Measurements from ENCODE around the gene SHC4.
"Not testable (repeated sequence)": the region's sequence is repeated elsewhere in the genome, so short reads cannot be mapped to it uniquely, and the experiment has no call there.

The SHC4 gene

DNA sequence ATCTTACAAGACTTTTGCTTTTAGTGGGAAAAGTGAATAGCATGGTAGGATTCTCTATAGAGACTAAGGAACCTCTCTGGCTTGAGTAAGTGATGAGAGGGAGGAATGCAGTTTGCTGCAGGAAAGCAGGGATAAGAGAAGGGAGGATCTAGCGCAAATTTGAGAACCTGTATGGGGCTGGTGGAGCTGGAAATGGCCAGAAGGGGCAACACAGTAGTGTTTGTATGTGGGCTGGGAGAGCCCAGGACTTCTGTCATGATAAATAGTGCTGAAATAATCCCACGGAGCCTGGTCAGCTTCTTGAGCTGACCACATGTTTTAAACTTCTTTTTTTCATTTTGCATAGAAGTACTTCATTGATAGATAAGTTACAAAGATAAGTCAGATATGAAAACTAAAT, 11.2 kb upstream of the SHC4 start:
- Histone ChIP-seq H3K4me3 (replicated peaks; ENCODE audit: insufficient read depth, low read length) (no peak overlapping the region), H3K27me3 (ENCODE audit: insufficient read depth, poor library complexity, severe bottlenecking) (no peaks in the 10 kb centered on the region), H3K27ac (replicated peaks) (no peak overlapping the region)
- no peak for DNase-seq (ENCODE audit: low read depth in 1 of 2, low spot score in 1 of 2)
- TF ChIP-seq, protein P1, sequence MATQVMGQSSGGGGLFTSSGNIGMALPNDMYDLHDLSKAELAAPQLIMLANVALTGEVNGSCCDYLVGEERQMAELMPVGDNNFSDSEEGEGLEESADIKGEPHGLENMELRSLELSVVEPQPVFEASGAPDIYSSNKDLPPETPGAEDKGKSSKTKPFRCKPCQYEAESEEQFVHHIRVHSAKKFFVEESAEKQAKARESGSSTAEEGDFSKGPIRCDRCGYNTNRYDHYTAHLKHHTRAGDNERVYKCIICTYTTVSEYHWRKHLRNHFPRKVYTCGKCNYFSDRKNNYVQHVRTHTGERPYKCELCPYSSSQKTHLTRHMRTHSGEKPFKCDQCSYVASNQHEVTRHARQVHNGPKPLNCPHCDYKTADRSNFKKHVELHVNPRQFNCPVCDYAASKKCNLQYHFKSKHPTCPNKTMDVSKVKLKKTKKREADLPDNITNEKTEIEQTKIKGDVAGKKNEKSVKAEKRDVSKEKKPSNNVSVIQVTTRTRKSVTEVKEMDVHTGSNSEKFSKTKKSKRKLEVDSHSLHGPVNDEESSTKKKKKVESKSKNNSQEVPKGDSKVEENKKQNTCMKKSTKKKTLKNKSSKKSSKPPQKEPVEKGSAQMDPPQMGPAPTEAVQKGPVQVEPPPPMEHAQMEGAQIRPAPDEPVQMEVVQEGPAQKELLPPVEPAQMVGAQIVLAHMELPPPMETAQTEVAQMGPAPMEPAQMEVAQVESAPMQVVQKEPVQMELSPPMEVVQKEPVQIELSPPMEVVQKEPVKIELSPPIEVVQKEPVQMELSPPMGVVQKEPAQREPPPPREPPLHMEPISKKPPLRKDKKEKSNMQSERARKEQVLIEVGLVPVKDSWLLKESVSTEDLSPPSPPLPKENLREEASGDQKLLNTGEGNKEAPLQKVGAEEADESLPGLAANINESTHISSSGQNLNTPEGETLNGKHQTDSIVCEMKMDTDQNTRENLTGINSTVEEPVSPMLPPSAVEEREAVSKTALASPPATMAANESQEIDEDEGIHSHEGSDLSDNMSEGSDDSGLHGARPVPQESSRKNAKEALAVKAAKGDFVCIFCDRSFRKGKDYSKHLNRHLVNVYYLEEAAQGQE (IDR thresholded peaks at IDR 0.05; ENCODE audit: insufficient replicate concordance, low read depth): no peak
- TF ChIP-seq SPI1 (IDR thresholded peaks at IDR 0.05; ENCODE audit: borderline replicate concordance, low read depth) (no peak), POLR2AphosphoS5 (IDR thresholded peaks at IDR 0.05; ENCODE audit: low read depth) (no peak), GABPA (IDR thresholded peaks at IDR 0.05; ENCODE audit: low read depth) (no peak)
- TF ChIP-seq, protein P2, sequence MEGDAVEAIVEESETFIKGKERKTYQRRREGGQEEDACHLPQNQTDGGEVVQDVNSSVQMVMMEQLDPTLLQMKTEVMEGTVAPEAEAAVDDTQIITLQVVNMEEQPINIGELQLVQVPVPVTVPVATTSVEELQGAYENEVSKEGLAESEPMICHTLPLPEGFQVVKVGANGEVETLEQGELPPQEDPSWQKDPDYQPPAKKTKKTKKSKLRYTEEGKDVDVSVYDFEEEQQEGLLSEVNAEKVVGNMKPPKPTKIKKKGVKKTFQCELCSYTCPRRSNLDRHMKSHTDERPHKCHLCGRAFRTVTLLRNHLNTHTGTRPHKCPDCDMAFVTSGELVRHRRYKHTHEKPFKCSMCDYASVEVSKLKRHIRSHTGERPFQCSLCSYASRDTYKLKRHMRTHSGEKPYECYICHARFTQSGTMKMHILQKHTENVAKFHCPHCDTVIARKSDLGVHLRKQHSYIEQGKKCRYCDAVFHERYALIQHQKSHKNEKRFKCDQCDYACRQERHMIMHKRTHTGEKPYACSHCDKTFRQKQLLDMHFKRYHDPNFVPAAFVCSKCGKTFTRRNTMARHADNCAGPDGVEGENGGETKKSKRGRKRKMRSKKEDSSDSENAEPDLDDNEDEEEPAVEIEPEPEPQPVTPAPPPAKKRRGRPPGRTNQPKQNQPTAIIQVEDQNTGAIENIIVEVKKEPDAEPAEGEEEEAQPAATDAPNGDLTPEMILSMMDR (IDR thresholded peaks at IDR 0.05; ENCODE audit: insufficient read depth, low read length): no peak

DNA sequence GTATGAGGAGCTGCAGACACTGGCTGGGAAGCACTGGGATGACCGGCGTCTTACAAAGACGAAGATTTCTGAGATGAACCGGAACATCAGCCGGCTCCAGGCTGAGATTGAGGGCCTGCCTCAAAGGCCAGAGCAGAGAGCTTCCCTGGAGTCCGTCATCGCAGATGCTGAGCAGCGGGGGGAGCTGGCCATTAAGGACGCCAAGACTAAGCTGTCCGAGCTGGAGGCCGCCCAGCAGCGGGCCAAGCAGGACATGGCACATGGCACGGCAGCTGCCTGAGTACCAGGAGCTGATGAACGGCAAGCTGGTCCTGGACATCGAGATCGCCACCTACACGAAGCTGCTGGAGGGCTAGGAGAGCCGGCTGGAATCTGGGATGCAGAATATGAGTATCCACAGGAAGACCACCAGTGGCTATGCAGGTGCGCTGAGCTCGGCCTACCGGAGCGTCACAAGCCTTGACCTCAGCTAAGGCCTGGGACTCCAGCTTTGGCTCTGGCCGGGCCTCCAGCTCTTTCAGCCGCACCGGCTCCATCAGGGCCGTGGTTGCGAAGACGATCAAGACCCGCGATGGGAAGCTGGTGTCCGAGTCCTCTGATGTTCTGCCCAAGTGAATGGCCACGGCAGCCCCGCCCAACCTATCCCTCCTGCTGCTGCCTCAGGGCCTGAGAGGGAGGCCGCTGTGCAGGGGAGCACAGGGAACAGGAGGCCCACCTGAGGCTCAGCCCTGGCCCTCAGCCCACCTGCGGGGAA, 9.2 kb upstream of the SHC4 start:
- H3K27ac ChIP-seq (replicated peaks): no peak overlapping the region
- TF ChIP-seq SPI1 (IDR thresholded peaks at IDR 0.05; ENCODE audit: borderline replicate concordance, low read depth) (no peak), POLR2AphosphoS5 (IDR thresholded peaks at IDR 0.05; ENCODE audit: low read depth) (no peak), GABPA (IDR thresholded peaks at IDR 0.05; ENCODE audit: low read depth) (no peak)
- TF ChIP-seq, protein P2 (IDR thresholded peaks at IDR 0.05; ENCODE audit: insufficient read depth, low read length): no peak
- TF ChIP-seq, protein P1 (IDR thresholded peaks at IDR 0.05; ENCODE audit: insufficient replicate concordance, low read depth): no peak
- no peaks in the 10 kb centered on the region for H3K27me3 ChIP-seq (ENCODE audit: insufficient read depth, poor library complexity, severe bottlenecking)
- H3K4me3 ChIP-seq (replicated peaks; ENCODE audit: insufficient read depth, low read length): no peak overlapping the region
- no peak for DNase-seq (ENCODE audit: low read depth in 1 of 2, low spot score in 1 of 2)

DNA sequence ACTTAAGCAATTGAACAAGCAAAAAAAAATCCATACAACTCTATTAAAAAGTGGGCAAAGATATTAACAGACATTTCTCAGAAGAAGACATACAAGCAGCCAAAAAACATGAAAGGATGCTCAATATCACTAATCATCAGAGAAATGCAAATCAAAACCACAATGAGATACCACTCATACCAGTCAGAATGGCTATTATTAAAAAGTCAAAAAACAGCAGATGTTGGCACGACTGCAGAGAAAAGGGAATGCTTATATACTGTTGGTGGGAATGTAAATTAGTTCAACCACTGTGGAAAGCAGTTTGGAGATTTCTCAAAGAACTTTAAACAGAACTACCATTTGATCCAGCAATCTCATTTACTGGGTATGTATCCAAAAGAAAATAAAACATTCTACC, 7.2 kb upstream of the SHC4 start:
- DNase-seq (ENCODE audit: low read depth in 1 of 2, low spot score in 1 of 2); H3K27me3 ChIP-seq (ENCODE audit: insufficient read depth, poor library complexity, severe bottlenecking); H3K27ac ChIP-seq (replicated peaks); H3K4me3 ChIP-seq (replicated peaks; ENCODE audit: insufficient read depth, low read length): not testable (repeated sequence)

DNA sequence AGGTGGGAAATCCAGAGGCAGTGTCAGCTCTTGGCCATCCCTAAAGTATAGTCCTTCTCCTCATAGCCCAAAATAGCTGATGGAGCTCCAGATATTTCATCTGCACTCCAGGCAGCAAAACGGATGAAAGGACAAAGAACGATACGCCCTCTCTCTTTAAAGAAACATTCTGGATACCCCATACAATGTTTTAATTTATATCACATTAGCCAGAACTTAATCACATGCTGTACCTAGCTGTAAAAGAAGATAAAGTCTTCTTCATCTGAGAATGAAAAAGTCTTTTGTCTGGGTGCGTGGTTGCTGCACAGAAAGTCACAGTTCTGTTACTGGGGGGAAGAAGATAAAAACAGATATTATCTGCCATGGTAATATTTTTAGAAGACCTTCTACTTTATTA, 4.3 kb upstream of the SHC4 start:
- DNase-seq (ENCODE audit: low read depth in 1 of 2, low spot score in 1 of 2): no peak
- Histone ChIP-seq H3K27ac (replicated peaks) (no peak overlapping the region), H3K4me3 (replicated peaks; ENCODE audit: insufficient read depth, low read length) (no peak overlapping the region), H3K27me3 (ENCODE audit: insufficient read depth, poor library complexity, severe bottlenecking) (peaks cover 13% of the 10 kb centered on the region)
- TF ChIP-seq, protein P2 (IDR thresholded peaks at IDR 0.05; ENCODE audit: insufficient read depth, low read length): no peak
- TF ChIP-seq SPI1 (IDR thresholded peaks at IDR 0.05; ENCODE audit: borderline replicate concordance, low read depth) (no peak), GABPA (IDR thresholded peaks at IDR 0.05; ENCODE audit: low read depth) (no peak), POLR2AphosphoS5 (IDR thresholded peaks at IDR 0.05; ENCODE audit: low read depth) (no peak)
- TF ChIP-seq, protein P1 (IDR thresholded peaks at IDR 0.05; ENCODE audit: insufficient replicate concordance, low read depth): no peak
